Stimulated activated CD4-positive, alpha-beta T cell treated with anti-CD3 and anti-CD28 coated beads, Interleukin-2, amount 100 ng/mL, for 4 hours (primary cell): ENCODE results near the gene SLC49A4.

Experiments
- DNase-seq: peaks from one replicate; pipeline ENCODE4 v3.0.0-alpha.2; 2020; ENCODE audit warnings: low read depth

SLC49A4 gene

DNA sequence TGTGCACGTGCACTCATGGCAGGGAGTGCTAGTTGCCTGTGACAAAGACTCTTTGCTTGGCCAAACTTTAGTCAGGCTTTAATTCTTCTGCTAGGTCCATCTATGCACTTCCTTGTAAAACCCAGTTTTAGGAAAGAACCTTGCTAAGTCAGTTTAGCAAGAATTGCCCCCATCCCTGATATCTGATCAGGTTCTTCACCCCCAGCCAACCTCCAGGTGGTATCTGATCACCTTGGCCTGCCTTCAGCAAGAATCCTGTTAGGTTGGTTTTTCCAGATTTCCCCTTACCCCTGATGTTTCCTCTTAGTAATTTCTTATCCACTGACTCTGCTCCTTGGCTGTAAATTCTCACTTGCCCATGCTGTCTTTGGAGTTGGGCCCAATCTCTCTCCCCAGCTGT is 9.6 kb upstream of the SLC49A4 start:
- DNase-seq, result no peak

DNA sequence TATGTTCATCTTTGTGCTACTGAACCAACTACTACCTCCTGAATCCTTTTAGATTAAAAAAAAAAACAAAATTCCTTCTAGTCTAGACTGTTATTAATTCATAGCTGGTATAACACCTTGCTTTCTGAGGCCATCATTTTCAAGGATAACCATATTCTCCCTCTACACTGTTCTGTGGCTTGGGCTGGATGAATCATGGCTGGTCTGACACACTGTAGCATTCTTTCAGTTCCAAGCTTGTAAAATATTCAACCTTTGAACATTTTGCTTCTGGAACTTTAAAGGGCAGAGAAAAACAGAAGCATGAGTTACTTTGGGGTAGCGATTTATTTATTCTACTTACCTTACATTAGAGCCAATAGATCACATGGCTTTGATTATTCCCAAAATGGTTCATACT is 8.8 kb upstream of the SLC49A4 start:
- DNase-seq, result no peak

DNA sequence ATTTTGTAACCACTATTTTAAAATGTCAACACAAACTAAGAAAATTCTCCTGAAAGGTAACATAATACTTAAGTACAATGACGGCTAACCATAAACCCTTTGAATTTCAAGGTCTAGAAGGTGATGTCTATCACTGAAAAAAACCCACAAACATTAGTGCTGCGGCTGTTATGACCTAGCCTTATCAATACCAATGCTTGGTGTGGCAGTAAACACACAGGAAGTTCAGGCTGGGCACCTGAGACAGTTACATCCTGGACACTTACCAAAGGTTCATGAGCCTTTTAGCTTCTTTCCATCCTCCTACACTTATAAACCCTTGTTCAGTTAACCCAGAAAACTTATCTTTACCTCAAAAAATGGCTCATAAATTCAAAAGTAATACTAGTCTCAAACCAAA is 7.0 kb upstream of the SLC49A4 start:
- no peak for DNase-seq

DNA sequence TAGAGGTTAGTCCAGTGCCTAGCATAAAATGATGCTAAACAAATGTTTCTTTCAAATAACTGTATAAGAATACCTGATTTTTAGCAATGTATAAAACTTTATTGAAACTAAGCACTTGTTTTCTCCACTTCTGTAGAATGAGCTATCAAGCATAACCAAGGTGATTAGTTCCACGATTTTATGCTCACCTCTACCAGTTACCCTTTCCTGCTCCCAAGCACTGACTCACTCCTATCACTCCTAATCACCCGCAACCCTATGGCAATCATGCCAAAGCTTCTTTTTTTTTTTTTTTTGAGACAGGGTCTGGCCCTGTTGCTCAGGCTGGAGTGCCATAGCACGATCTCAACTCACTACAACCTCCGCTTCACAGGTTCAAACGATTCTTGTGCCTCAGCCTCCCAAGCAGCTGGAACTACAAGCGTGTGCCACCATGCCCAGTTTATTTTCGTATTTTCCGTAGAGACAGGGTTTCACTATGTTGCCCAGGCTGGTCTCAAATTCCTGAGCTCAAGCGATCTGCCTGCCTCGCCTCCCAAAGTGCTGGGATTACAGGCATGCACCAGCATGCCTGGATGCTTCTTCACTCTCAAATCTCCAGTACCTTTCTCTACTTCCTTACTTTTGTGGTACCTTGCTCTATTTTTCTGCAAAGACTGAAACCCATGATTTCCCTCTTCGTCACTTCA is 5.1 kb upstream of the SLC49A4 start:
- no peak for DNase-seq

DNA sequence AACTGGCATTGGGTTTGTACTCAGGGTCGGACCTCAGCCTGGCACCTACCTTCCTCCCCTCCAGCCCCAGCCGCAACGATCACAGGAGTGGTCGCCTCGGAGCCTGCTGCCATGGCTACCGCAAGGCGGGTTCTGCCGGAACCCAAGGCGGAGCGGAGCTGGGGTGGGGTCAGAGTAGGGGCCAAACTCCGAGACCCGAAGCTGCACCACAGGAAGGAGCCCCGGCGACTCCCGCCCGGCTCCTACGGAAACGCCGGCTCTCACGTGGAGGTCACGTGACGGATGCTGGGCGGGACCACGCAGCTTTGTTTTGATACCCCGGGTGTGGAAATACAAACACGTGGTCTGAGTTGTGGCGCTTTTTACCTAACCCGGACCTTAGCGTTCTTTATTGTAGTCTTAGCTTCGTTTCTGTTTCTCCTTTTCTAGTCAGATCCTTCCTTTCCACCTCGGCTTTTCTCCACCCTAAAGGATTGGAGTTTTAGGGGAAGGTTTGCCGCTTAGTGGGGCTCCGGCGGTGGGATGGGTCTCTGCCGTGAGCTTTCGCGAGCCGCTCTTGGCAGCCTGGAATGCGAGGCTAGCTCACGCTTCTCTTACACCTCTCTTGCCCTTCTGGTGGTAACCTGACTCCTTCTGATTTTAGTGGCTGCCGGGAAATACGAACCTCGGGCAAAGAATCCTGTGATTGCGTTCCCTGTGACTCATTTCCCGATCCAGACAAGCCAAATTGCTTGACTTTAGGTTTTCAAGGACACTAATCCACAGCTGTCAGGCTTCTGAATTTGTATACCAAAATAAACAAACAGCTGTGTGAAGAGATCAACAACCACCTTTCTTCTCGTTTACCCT is 1.1 kb upstream of the SLC49A4 start, which contains the start of gene HSPBAP1:
HSPBAP1 (minus strand) TSS at position 264 of the 849 bp plus-strand sequence; CDS start at position 113, 151 bp downstream.
- DNase-seq, result peak; percentile 82

DNA sequence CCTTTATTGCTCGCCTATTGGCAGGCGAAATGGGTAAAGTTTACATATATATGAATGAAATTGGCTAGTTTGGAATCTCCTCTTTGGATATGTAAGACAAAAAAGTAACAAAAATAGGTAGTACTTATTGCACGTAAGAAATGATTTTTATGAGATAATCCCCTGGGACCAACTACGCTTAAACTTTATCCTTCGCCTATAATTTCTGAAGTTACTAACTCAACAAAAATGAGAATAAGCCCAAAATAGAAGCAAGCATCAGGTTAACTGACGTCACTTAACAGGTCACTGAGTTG is 438 bp upstream of the SLC49A4 start:
- DNase-seq, result no peak

DNA sequence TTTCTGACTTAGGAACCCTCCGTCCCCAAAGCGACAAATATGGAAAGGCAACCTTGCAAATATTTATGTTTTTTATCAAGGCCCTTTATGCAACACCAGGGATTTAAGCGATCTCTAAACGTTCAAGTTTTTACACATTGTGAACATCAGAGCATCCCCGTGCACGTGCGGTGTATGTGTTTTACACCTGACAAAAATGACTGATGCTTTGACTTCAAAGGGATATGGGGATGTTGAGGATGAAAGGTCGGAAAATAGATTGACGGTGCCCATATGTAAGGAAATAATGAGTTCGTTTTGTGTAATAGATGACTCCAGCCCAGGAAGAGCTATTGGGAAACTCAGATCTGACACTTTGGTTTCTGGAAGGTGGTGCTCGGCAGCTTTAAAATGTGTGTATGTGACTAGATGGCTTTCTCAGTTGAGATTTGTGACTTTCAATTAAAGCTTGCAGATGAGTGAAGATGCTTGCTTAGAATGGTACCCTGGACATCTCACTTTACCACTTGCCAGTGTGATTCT is 866 bp downstream of the SLC49A4 start:
- DNase-seq, result no peak

DNA sequence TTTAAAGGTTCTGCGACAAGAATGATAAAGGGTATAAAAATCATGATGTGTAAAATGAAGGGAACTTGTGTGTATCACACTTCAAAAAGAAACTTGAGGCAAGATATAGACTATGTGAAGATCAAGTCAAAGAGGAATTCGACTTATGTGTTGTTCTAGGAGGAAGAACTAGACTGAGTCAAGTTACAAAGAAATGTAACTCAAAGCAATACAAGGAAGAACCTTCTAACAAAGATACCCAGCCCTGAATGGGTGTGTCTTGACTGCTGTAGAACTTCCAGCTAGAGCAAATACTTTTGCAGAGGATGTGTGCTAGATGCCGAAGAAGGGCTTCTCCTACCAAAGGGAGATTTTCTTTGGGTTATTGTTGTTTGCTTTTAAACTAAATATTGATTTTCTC is 2.4 kb downstream of the SLC49A4 start:
- no peak for DNase-seq

DNA sequence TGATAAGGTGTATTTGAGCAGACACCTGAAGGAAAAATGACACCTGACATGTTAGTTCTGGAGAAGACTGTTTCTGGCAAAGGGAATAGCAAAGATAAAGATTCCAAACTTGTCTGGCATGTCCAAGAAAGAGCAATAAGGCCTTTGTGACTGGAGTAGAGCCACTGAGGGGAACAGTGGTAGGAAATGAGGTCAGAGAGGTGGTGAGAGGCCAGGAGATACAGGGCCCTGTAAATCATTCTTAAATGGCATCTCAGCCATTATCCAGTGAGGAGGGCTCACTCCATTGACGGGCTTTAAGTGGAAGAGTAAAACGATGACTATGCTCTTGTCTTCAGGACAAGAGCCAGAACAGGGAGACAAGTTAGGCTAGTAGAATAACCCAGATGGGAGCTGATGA is 4.5 kb downstream of the SLC49A4 start:
- DNase-seq, result no peak

DNA sequence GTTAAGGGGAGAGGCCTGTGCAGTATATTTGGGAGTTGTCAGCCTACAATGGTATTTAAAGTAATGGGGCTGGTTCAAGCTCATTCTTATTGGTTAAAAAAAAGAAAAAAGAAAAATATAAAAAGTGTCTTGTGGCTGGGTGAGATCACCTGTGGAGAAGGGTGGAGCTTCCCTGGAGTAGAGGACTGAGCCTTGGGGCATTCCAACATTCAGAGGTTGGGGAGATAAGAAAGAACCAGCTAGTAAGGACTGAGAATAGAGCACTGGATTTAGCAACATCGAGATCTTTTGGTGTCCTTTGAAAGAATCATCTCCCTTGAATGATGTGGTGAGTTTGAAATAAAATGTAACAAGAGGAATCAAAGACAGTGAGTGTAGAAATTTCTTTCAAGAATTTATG is 5.2 kb downstream of the SLC49A4 start:
- DNase-seq, result no peak

DNA sequence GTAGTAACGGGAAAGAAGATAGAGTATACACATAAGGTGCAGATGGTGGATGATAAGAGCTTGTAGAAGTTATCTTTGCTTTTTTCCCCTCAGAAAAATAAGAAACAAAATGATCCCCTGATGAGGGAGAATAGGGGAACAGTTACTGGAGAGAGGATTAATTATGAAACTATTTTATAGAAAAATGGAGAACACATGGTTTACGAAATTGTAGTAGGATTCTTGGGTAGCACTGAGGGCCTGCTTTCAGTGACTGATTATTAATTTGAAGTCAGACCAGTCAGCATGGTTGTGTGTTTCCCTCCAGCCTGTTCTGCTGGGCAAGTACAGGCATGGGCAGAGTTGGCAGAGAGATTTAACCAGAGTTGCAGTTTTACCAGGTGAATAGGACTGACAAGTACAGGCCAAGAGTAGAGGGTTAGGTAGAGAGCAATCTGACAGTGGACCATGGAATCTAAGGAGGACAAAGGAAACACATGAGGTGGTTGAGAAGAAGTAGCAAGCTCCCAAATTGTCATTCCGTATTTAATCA is 5.9 kb downstream of the SLC49A4 start:
- DNase-seq, result no peak

DNA sequence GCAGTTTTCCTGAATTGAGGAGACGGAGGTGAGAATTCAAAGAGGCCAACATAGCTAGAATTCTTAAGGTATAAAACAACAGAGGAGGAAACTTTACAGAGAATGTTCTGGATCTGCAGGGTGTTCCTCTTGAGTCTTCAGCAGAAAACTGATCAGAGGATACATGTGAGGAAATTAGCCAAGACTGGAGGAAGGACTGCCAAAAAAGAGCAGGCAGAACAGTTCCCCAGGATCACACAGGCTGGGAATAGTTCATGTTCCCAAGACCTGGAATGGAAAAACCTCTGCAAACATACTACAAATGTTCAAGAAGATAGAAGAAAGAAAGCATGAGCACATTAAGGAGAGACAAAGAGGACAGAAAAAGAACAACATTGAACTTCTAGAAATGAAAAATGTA is 7.5 kb downstream of the SLC49A4 start:
- no peak for DNase-seq

DNA sequence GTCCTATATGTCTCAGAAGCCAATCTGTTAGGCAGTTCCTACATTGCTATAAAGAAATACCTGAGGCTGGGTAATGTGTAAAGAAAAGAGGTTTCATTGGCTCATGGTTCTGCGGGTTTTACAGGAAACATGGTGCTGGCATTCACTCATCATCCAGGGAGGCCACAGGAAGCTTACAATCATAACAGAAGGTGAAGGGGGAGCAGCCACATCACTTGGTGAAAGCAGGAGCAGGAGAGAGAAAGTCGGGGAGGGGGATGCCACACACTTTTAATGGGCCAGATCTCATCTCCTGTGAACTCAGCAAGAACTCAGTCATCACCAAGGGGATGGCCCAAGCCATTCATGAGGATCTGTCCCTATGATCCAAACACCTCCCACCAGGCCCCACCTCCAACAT is 9.1 kb downstream of the SLC49A4 start:
- DNase-seq, result no peak

DNA sequence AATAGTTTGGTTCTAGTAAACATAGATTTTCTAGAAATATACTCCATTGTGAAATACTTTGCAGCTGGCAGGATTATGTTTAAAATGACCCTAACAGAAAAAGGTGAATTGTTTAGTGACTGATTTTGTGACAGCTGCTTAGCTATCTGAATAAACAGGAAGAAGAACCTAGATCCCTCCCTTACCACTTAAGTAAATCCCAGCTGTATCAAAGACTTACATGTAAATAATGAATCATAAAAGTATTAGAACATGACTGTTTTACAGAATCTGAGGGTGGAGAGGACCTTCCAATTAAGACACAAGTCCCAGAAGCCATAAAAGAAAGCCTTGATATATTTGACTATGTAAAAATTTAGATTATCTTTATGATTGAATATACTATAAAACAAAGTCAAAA is 15.9 kb downstream of the SLC49A4 start:
- no peak for DNase-seq

DNA sequence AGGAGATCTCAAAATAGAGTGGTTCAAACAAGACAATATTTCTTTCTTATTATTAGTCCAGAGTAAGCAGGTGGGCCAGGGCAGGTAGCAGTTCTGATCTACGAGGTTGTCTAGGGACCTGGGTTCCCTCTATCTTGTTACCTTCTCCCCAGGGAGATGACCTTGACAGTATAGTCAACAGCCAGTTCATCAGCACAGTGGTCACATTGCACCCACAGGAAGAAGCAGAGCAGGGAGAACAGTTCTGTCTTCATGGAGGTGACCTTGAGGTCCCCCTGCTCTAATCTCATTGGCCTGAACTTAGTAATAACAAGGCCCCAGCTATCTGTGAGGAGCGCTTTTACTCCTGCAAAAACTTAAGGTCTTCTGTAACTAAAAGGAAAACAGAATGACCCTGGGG is 21.7 kb downstream of the SLC49A4 start:
- no peak for DNase-seq

DNA sequence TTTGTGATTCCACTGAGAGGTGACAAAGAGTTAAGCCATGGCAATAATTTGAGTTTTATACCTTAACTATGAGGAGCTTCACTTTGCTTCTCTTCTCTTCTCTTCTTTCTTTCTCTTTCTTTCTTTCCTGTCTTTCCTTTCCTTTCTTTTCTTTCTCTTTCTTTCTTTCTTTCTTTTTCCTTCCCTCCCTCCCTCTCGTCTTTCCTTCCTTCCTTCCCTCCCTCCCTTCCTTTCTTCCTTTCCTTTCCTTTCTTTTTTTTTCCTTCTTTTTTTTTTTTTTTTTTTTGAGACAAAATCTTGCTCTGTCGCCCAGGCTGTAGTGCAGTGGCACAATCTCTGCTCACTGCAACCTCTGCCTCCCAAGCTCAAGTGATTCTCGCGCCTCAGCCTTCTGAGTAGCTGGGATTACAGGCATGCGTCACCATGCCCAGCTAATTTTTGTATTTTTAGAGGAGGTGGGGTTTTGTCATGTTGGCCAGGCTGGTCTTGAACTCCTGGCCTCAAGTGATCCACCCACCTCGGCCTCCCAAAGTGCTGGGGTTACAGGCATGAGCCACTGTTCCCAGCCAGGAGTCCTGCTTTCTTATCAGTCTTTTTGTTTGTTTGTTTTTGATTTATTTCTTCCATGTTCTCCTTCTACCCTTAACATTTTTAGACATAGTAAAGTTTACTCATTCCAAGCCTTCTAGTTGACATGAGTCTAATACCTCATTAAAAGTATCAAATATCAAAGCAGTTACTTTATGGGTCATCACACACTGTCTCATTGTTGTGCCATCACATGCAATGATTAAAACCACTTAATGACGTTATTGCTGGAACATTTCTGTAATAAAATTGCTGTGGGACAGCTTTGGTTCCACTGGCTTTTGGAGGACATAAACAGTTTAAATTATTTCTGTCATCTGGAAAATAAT is 29.9 kb downstream of the SLC49A4 start:
- no peak for DNase-seq

DNA sequence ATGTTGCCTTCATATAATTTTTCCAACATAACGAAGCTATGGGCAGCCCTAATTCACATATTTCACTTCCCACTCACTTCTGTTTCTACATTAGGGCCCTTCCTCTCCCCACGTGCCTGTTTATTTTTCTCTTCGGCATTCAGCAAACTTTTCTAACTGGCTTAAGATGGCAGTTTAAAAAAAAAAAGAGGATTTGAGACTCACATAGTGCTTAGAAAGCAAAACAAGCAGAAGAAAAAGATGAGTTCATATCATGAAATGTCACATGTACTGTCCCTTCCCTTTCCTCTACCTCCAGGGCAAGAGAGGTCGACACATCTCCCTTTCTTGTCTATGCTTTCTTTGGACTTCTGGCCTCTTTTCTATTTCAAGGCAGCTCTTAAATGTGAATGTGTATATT is 30.6 kb downstream of the SLC49A4 start:
- DNase-seq, result no peak

DNA sequence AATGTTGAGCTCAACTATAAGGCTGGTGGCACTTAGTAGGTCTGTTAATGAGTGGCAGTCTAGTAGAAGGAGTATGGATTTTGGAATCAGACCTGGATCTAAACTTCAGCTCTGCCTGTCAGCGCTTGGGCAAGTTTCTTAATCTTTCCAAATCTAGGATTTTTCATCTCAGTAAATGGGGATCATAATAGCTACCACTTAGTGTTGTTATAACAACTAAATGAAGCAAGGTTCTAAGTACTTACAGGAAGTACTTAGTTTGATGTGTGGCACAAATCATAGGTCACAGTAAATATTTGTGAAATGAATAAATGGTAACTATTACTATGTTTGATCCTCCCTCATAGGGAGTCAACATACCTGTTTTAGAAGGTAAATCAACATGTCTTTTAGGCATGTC is 31.4 kb downstream of the SLC49A4 start:
- DNase-seq, result no peak

DNA sequence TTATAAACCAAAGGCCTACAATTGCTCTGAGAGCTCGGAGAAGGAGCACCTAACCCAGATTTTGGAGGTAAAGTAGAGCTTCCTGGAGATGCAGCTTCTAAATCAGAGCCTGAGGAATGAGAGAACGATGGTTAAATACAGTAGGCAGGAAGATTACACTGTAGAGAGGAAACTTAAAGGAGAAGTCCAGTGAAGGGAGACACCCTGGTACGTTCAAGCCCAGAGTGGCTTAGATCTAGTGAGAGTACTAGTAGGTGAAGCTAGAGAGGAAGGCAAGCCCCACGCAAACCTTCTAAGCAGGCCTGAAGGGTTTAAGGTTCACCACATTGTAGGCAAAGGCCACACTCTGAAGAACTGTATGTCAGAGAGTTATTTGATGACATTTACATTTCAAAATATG is 33.4 kb downstream of the SLC49A4 start:
- no peak for DNase-seq

DNA sequence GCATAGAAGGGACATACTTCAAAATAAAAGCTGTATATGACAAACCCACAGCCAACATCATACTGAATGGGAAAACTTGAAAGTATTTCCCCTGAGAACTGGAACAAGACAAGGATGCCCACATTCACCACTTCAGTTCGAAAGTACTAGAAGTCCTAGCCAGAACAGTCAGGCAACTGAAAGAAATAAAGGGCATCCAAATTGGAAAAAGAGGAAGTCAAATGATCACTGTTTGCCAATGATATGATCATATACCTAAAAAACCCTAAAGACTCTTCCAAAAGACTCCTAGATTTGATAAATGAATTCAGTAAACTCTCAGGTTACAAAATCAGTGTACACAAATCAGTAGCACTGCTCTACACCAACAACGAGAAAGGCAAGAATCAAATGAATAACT is 40.7 kb downstream of the SLC49A4 start:
- DNase-seq, result no peak

DNA sequence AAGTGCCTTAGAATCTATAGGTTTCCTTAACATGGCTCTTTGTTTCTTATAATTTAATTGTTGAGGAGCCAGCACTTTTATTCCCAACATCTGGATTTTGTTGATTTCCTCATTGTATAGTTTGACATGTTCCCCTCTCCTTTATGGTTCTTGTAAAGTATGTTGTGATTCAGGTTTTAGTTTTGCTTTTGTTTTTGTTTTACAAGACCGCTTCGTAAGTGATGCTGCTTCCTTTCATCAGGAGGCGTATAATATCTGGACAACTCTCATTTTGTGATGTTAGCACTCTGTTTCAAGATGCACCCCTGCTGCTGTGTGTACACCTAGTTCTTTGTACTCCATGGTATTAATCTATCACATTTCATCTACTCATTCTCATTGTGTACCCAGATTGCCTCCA is 48.7 kb downstream of the SLC49A4 start:
- DNase-seq, result no peak

DNA sequence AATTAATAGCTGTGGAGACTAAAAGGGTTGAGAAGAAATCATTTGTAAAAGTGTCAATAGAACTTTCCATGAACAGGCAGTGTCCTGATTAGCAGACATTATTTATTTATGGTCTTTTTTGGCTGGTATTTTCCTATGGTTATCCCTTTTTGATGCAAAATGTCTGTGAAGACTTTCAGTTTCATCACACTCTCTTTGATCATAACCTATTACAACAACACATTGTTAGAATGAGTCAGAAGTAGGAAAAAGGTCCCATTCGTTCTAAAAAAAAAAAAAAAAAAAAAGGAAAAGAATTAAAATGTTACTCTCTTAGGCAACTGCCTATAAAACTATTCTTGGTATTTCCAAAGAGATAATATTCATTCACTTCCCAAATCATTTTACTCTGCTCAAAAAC is 62.1 kb downstream of the SLC49A4 start:
- DNase-seq, result no peak
